ENCODE results near the gene NEURL1. TPM values are rescaled to one million over a fixed set of nuclear protein-coding genes. Genes with fewer than 3 reads are reported as not detected.
"Not testable (repeated sequence)": the region's sequence is repeated elsewhere in the genome, so short reads cannot be mapped to it uniquely, and the experiment has no call there.

NEURL1 gene
- total and polyA plus RNA-seq, 9 donors, result 0.28 to 5.6 (median 3.1) TPM

DNA sequence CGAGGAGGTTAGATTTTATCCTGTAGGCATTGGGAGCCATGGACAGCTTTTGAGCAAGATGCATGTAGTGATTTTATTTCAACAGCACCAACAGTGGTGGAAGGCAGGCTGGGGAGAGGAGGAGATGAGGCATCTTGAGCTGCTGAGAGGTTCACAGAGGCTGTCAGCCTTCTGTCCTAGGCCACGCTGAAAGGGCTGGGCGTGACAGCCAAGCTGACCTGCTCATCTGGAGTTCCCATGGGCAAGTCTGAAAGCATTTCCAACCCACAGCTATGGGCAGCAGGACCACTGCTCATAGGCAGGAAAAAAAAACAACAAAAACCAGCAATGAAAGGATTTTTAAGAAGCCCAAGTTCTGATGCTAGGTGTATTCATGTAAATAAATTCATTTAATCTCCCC is 7.7 kb downstream of the NEURL1 start:
- no peaks in the 10 kb centered on the region for H3K9me3 ChIP-seq
- DNase-seq, result peak in 1 of 5 donors; percentile 10
- no peak overlapping the region for H3K27ac ChIP-seq
- H3K4me3 ChIP-seq, result no peak overlapping the region
- intact Hi-C loops (cut with DNase I), result no loop called here
- no peak for TF ChIP-seq EP300 (IDR thresholded peaks at IDR 0.05)
- TF ChIP-seq POLR2A (IDR thresholded peaks at IDR 0.05), result no peak
- no peak for TF ChIP-seq CTCF (IDR thresholded peaks at IDR 0.05)
- 93 to 94% (median 93%) methylated on average over 3 of the region's 3 CpGs for WGBS, 3 donors
- no peaks in the 10 kb centered on the region for H3K27me3 ChIP-seq
- peaks cover 7% of the 10 kb centered on the region for H3K4me1 ChIP-seq (ENCODE audit: insufficient read depth)
- H3K36me3 ChIP-seq, result no peaks in the 10 kb centered on the region

GRCh38 chr10:103502849-103503660 is 9.6 kb downstream of the NEURL1 start:
- H3K27ac ChIP-seq, result no peak overlapping the region
- no peaks in the 10 kb centered on the region for H3K9me3 ChIP-seq
- no peak overlapping the region for H3K4me3 ChIP-seq
- 68 to 77% (median 74%) methylated on average over 13 of the region's 13 CpGs for WGBS, 3 donors
- no peaks in the 10 kb centered on the region for H3K27me3 ChIP-seq
- H3K36me3 ChIP-seq, result no peaks in the 10 kb centered on the region
- DNase-seq, result peak in 2 of 5 donors; percentile 19 to 32
- intact Hi-C loops (cut with DNase I), result no loop called here
- H3K4me1 ChIP-seq (ENCODE audit: insufficient read depth), result peaks cover 7% of the 10 kb centered on the region
- TF ChIP-seq CTCF (IDR thresholded peaks at IDR 0.05) (no peak), EP300 (IDR thresholded peaks at IDR 0.05) (no peak), POLR2A (IDR thresholded peaks at IDR 0.05) (no peak)

- H3K4me1 ChIP-seq (ENCODE audit: insufficient read depth); intact Hi-C loops (cut with DNase I); H3K27me3 ChIP-seq; H3K4me3 ChIP-seq; H3K9me3 ChIP-seq; H3K36me3 ChIP-seq: not testable (repeated sequence)
- peak in 1 of 5 donors; percentile 21 for DNase-seq
- WGBS, 3 donors, result 67 to 71% (median 67%) methylated on average over 6 of the region's 6 CpGs
- peak overlapping the region in 1 of 2 donors; percentile 68 for H3K27ac ChIP-seq
These were observed 10.3 kb downstream of the NEURL1 start for GRCh38 chr10:103503777-103504176.

DNA sequence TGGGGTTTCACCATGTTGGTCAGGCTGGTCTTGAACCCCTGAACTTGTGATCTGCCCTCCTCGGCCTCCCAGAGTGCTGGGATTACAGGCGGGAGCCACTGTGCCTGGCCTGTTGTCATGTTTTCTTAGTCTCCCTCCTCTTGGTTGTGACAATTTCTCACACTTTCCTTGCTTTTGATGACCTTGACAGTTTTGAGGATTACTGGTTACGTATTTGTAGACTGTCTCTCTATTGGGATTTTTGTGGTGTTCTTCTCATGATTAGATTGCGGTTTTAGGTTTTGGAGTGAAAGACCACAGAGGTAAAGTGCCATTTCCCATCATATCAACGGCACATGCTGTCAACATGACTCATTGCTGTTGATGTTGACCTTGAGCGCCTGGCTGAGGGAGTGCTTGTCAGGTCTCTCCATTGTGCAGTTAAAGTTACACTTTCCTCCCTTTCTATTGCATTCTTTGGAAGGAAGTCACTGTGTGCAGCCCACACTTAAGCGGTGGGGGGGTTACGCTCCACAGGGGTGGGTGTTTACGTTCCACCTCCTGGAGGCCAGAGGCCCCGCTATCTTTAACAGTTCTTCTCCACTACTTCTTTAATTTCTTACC is 10.8 kb downstream of the NEURL1 start:
- no peak overlapping the region for H3K4me3 ChIP-seq
- H3K36me3 ChIP-seq, result no peaks in the 10 kb centered on the region
- 6 to 18% (median 8%) methylated on average over 10 of the region's 10 CpGs for WGBS, 3 donors
- intact Hi-C loops (cut with DNase I), result no loop called here
- no peak for TF ChIP-seq EP300 (IDR thresholded peaks at IDR 0.05)
- peak in 1 of 3 donors; percentile 6 for TF ChIP-seq CTCF (IDR thresholded peaks at IDR 0.05)
- H3K27ac ChIP-seq, result peak overlapping the region in 1 of 2 donors; percentile 68
- peaks cover 7% of the 10 kb centered on the region for H3K4me1 ChIP-seq (ENCODE audit: insufficient read depth)
- no peaks in the 10 kb centered on the region for H3K9me3 ChIP-seq
- peak; percentile 68 to 79 (median 76) for DNase-seq
- no peaks in the 10 kb centered on the region for H3K27me3 ChIP-seq

GRCh38 chr10:103506061-103506460 is 12.6 kb downstream of the NEURL1 start:
- 88 to 96% (median 93%) methylated on average over 4 of the region's 4 CpGs for WGBS, 3 donors
- no peak overlapping the region for H3K4me3 ChIP-seq
- intact Hi-C loops (cut with DNase I), result no loop called here
- H3K36me3 ChIP-seq, result no peaks in the 10 kb centered on the region
- TF ChIP-seq CTCF (IDR thresholded peaks at IDR 0.05) (no peak), POLR2A (IDR thresholded peaks at IDR 0.05) (no peak), EP300 (IDR thresholded peaks at IDR 0.05) (no peak)
- no peak overlapping the region for H3K27ac ChIP-seq
- H3K27me3 ChIP-seq, result no peaks in the 10 kb centered on the region
- no peaks in the 10 kb centered on the region for H3K9me3 ChIP-seq
- peaks cover 7% of the 10 kb centered on the region for H3K4me1 ChIP-seq (ENCODE audit: insufficient read depth)
- DNase-seq, result peak in 1 of 5 donors; percentile 29

All from ovary (tissue), 9 donors.